GM23338 (cell line): Measurements from ENCODE around the gene MMS19. TPM values are rescaled to one million over a fixed set of nuclear protein-coding genes. Genes with fewer than 3 reads are reported as not detected.

Experiments used
- ATAC-seq: fragments of 200-7000 bp; cut with Tn5 transposase; 3 replicates; pipeline ENCODE4 v1.9.1; 2020
- DNase-seq: peaks from one replicate; pipeline ENCODE4 v3.0.0-alpha.2; 2015; ENCODE audit warnings: low spot score
- H2AFZ ChIP-seq: fragments of 200-600 bp; sonication (generic); 2 replicates; pipeline ENCODE4 v1.8.0; 2016; ENCODE audit warnings: antibody characterized with exemption, mild to moderate bottlenecking, moderate library complexity
- H3F3A ChIP-seq: fragments of 200-600 bp; sonication (generic); replicated peaks from 2 replicates; pipeline ENCODE4 v1.8.0; 2017; ENCODE audit warnings: antibody characterized with exemption, mixed run types, low read depth
- H3K27ac ChIP-seq: fragments of 200-600 bp; sonication (generic); 2 replicates; pipeline ENCODE4 v1.6.1; 2016; ENCODE audit warnings: low read depth
- H3K27me3 ChIP-seq: fragments of 200-600 bp; sonication (generic); 2 replicates; pipeline ENCODE4 v1.8.0; 2016; ENCODE audit warnings: mild to moderate bottlenecking, mixed run types, moderate library complexity; ENCODE audit not compliant: insufficient read depth
- H3K36me3 ChIP-seq: fragments of 200-600 bp; sonication (generic); 2 replicates; pipeline ENCODE4 v1.8.0; 2016; ENCODE audit warnings: mild to moderate bottlenecking; ENCODE audit not compliant: insufficient read depth
- H3K4me1 ChIP-seq: fragments of 200-600 bp; sonication (generic); 2 replicates; pipeline ENCODE4 v1.8.0; 2016; ENCODE audit warnings: mild to moderate bottlenecking, moderate library complexity; ENCODE audit not compliant: insufficient read depth
- H3K4me2 ChIP-seq: fragments of 200-600 bp; sonication (generic); 2 replicates; pipeline ENCODE4 v1.7.1; 2017; ENCODE audit warnings: mixed run types
- H3K4me3 ChIP-seq: fragments of 200-600 bp; sonication (generic); 2 replicates; pipeline ENCODE4 v1.6.1; 2016; ENCODE audit warnings: mixed run types
- H3K79me2 ChIP-seq: fragments of 200-600 bp; sonication (generic); replicated peaks from 2 replicates; pipeline ENCODE4 v1.8.0; 2017; ENCODE audit warnings: mild to moderate bottlenecking; ENCODE audit not compliant: insufficient read depth
- H3K9me2 ChIP-seq: fragments of 200-600 bp; sonication (generic); 2 replicates; pipeline ENCODE4 v1.8.0; 2017; ENCODE audit not compliant: insufficient read depth
- H4K20me1 ChIP-seq: fragments of 200-600 bp; sonication (generic); replicated peaks from 2 replicates; pipeline ENCODE4 v1.8.0; 2017; ENCODE audit warnings: mild to moderate bottlenecking; ENCODE audit not compliant: insufficient read depth
- H3K27ac Mint-ChIP-seq: 2 replicates; pipeline ENCODE4 v1.8.0; 2020; ENCODE audit warnings: inconsistent platforms, mild to moderate bottlenecking, moderate library complexity, mixed read lengths
- H3K27me3 Mint-ChIP-seq: 3 replicates; pipeline ENCODE4 v1.8.0; 2022; ENCODE audit warnings: low read depth, mild to moderate bottlenecking, moderate library complexity, mixed read lengths, inconsistent platforms; ENCODE audit not compliant: insufficient read depth, poor library complexity
- H3K36me3 Mint-ChIP-seq: 3 replicates; pipeline ENCODE4 v1.8.0; 2021; ENCODE audit warnings: low read depth, mild to moderate bottlenecking, inconsistent platforms, moderate library complexity, mixed read lengths
- H3K4me1 Mint-ChIP-seq: 3 replicates; pipeline ENCODE4 v1.8.0; 2020; ENCODE audit warnings: mild to moderate bottlenecking, inconsistent platforms, mixed read lengths
- H3K4me3 Mint-ChIP-seq: 3 replicates; pipeline ENCODE4 v1.8.0; 2021; ENCODE audit warnings: moderate library complexity, mild to moderate bottlenecking, inconsistent platforms, mixed read lengths
- H3K9me3 Mint-ChIP-seq: 3 replicates; pipeline ENCODE4 v1.8.0; 2020; ENCODE audit warnings: moderate library complexity, mild to moderate bottlenecking, inconsistent platforms, mixed read lengths
- CREB1 ChIP-seq: fragments of 250-450 bp; sonication (Bioruptor Pico); IDR thresholded peaks from 2 replicates; pipeline ENCODE4 v1.5.0; 2020; ENCODE audit warnings: low read depth, mild to moderate bottlenecking, moderate library complexity
- JUNB ChIP-seq: IDR thresholded peaks from one replicate; pipeline ENCODE4 v1.6.1; 2016; ENCODE audit warnings: antibody characterized with exemption; ENCODE audit not compliant: unreplicated experiment
- NANOG ChIP-seq: IDR thresholded peaks from 2 replicates; pipeline ENCODE4 v1.6.1; 2016; ENCODE audit warnings: antibody characterized with exemption, borderline replicate concordance
- POLR2AphosphoS5 ChIP-seq: IDR thresholded peaks from 2 replicates; pipeline ENCODE4 v1.6.1; 2016; ENCODE audit warnings: antibody characterized with exemption, low read depth
- STAT1 ChIP-seq: IDR thresholded peaks from one replicate; pipeline ENCODE4 v1.6.1; 2016; ENCODE audit warnings: antibody characterized with exemption; ENCODE audit not compliant: unreplicated experiment
- ZNF114 ChIP-seq: fragments of 250-450 bp; sonication (Bioruptor Pico); IDR thresholded peaks from 2 replicates; pipeline ENCODE4 v1.5.0; 2020; ENCODE audit warnings: mild to moderate bottlenecking, moderate library complexity
- polyA plus RNA-seq: library from polyadenylated mRNA; unstranded; fragments of >200 nt; fragmentation: Nextera tagmentation; extraction: Ambion mirVana; gene quantifications from 2 replicates; pipeline ENCODE4 v1.2.1, GENCODE V29; 2016
- total RNA-seq: library from RNA; depleted of rRNA; stranded (reverse); fragments of >200 nt; shearing (Covaris generic); gene quantifications from 2 replicates; pipeline ENCODE4 v1.2.3, GENCODE V29; 2014
- TF ChIP-seq, protein P1 (sequence below): IDR thresholded peaks from one replicate; pipeline ENCODE4 v1.6.1; 2018; ENCODE audit warnings: antibody characterized with exemption; ENCODE audit not compliant: unreplicated experiment
- TF ChIP-seq, protein P2 (sequence below): IDR thresholded peaks from 2 replicates; pipeline ENCODE4 v1.6.1; 2016; ENCODE audit warnings: antibody characterized with exemption
- TF ChIP-seq, protein P3 (sequence below): fragments of 250-450 bp; sonication (Bioruptor Pico); IDR thresholded peaks from 2 replicates; pipeline ENCODE4 v1.5.0; 2020; ENCODE audit warnings: mild to moderate bottlenecking, moderate library complexity

MMS19 gene
- total and polyA plus RNA-seq, 2 experiments from 2014 or later: 81.5 to 252 TPM

DNA sequence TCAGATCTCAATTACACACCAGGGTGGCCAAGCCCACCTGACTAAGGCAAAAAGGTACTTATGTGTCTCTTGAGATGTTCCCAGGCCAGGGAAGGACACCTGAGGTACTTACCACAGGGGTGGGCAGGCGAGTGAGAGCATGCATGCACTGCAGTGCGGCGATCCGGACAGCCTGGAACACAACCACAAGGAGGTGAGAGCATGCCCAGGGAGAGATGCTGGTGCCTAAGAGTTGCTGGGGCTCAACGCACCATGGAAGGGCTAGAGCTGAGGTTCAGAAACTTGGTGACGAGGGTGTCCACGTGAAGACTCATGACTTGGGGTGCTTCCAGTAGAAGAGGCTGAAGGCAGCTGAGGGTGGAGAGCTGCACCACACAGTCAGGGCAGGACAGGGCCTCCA is 39.1 kb downstream of the MMS19 start:
- H3K4me3 Mint-ChIP-seq: no peak overlapping the region
- no peaks in the 10 kb centered on the region for H3K9me2 ChIP-seq
- H3K4me1 ChIP-seq: no peaks in the 10 kb centered on the region
- DNase-seq (no peak), ATAC-seq (no peak)
- peaks cover 4% of the 10 kb centered on the region; the same call in 1 of the 3 replicates for H3K4me1 Mint-ChIP-seq
- H3K27ac ChIP-seq: no peak overlapping the region
- peaks cover 21% of the 10 kb centered on the region for H4K20me1 ChIP-seq
- no peak overlapping the region for H3K27ac Mint-ChIP-seq
- H3K4me2 ChIP-seq: no peak overlapping the region
- peaks cover 62% of the 10 kb centered on the region for H3K36me3 ChIP-seq
- H3K27me3 ChIP-seq: no peaks in the 10 kb centered on the region
- no peaks in the 10 kb centered on the region for H3K79me2 ChIP-seq
- no peak overlapping the region for H2AFZ ChIP-seq
- H3K27me3 Mint-ChIP-seq: peaks cover 13% of the 10 kb centered on the region
- H3K4me3 ChIP-seq: no peak overlapping the region
- TF ChIP-seq NANOG (no peak), JUNB (no peak), ZNF114 (CRISPR knock-in tag) (no peak), POLR2AphosphoS5 (0 out of 2 replicates have a peak, but pooled peaks have one; percentile 24), STAT1 (no peak), CREB1 (CRISPR knock-in tag) (no peak)
- TF ChIP-seq, protein P1, sequence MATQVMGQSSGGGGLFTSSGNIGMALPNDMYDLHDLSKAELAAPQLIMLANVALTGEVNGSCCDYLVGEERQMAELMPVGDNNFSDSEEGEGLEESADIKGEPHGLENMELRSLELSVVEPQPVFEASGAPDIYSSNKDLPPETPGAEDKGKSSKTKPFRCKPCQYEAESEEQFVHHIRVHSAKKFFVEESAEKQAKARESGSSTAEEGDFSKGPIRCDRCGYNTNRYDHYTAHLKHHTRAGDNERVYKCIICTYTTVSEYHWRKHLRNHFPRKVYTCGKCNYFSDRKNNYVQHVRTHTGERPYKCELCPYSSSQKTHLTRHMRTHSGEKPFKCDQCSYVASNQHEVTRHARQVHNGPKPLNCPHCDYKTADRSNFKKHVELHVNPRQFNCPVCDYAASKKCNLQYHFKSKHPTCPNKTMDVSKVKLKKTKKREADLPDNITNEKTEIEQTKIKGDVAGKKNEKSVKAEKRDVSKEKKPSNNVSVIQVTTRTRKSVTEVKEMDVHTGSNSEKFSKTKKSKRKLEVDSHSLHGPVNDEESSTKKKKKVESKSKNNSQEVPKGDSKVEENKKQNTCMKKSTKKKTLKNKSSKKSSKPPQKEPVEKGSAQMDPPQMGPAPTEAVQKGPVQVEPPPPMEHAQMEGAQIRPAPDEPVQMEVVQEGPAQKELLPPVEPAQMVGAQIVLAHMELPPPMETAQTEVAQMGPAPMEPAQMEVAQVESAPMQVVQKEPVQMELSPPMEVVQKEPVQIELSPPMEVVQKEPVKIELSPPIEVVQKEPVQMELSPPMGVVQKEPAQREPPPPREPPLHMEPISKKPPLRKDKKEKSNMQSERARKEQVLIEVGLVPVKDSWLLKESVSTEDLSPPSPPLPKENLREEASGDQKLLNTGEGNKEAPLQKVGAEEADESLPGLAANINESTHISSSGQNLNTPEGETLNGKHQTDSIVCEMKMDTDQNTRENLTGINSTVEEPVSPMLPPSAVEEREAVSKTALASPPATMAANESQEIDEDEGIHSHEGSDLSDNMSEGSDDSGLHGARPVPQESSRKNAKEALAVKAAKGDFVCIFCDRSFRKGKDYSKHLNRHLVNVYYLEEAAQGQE: no peak
- TF ChIP-seq, protein P2, sequence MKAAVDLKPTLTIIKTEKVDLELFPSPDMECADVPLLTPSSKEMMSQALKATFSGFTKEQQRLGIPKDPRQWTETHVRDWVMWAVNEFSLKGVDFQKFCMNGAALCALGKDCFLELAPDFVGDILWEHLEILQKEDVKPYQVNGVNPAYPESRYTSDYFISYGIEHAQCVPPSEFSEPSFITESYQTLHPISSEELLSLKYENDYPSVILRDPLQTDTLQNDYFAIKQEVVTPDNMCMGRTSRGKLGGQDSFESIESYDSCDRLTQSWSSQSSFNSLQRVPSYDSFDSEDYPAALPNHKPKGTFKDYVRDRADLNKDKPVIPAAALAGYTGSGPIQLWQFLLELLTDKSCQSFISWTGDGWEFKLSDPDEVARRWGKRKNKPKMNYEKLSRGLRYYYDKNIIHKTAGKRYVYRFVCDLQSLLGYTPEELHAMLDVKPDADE: no peak
- H3F3A ChIP-seq: peaks cover 35% of the 10 kb centered on the region; the same call in 1 of the 2 replicates
- H3K9me3 Mint-ChIP-seq: no peaks in the 10 kb centered on the region
- H3K36me3 Mint-ChIP-seq: peaks cover 92% of the 10 kb centered on the region

DNA sequence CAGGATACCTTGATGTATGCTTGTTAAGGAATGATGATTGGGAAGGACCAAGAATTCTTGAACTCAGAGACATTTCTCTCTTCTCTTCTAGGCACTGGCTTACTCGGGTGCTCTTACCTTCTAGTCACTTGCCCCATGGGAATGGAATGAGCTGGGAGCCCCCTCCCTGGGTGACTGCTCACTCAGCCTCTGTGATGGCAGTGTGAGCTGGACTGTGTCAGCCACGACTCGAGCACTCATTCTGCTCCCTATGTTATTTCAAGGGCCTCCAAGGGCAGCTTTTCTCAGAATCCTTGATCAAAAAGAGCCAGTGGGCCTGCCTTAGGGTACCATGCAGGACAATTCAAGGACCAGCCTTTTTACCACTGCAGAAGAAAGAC is 41.5 kb downstream of the MMS19 start:
- Histone ChIP-seq H3K27ac (peak overlapping the region; percentile 50; the same call in 1 of the 2 replicates), H3K9me2 (no peaks in the 10 kb centered on the region), H3K4me1 (no peaks in the 10 kb centered on the region), H3K36me3 (peaks cover 45% of the 10 kb centered on the region), H3K4me2 (no peak overlapping the region), H4K20me1 (peaks cover 17% of the 10 kb centered on the region), H3K79me2 (0 out of 2 replicates have a peak, but pooled peaks cover 9% of the 10 kb centered on the region), H2AFZ (no peak overlapping the region), H3K4me3 (no peak overlapping the region), H3F3A (peaks cover 20% of the 10 kb centered on the region; the same call in 1 of the 2 replicates), H3K27me3 (no peaks in the 10 kb centered on the region)
- no peaks in the 10 kb centered on the region for H3K9me3 Mint-ChIP-seq
- H3K27ac Mint-ChIP-seq: no peak overlapping the region
- no peak overlapping the region; the same call in 2 of the 3 replicates for H3K4me3 Mint-ChIP-seq
- no peaks in the 10 kb centered on the region for H3K4me1 Mint-ChIP-seq
- peaks cover 91% of the 10 kb centered on the region for H3K36me3 Mint-ChIP-seq
- ATAC-seq (no peak), DNase-seq (no peak)
- peaks cover 19% of the 10 kb centered on the region for H3K27me3 Mint-ChIP-seq
- no peak for TF ChIP-seq ZNF114 (CRISPR knock-in tag)
- TF ChIP-seq, protein P2: no peak
- TF ChIP-seq, protein P3, sequence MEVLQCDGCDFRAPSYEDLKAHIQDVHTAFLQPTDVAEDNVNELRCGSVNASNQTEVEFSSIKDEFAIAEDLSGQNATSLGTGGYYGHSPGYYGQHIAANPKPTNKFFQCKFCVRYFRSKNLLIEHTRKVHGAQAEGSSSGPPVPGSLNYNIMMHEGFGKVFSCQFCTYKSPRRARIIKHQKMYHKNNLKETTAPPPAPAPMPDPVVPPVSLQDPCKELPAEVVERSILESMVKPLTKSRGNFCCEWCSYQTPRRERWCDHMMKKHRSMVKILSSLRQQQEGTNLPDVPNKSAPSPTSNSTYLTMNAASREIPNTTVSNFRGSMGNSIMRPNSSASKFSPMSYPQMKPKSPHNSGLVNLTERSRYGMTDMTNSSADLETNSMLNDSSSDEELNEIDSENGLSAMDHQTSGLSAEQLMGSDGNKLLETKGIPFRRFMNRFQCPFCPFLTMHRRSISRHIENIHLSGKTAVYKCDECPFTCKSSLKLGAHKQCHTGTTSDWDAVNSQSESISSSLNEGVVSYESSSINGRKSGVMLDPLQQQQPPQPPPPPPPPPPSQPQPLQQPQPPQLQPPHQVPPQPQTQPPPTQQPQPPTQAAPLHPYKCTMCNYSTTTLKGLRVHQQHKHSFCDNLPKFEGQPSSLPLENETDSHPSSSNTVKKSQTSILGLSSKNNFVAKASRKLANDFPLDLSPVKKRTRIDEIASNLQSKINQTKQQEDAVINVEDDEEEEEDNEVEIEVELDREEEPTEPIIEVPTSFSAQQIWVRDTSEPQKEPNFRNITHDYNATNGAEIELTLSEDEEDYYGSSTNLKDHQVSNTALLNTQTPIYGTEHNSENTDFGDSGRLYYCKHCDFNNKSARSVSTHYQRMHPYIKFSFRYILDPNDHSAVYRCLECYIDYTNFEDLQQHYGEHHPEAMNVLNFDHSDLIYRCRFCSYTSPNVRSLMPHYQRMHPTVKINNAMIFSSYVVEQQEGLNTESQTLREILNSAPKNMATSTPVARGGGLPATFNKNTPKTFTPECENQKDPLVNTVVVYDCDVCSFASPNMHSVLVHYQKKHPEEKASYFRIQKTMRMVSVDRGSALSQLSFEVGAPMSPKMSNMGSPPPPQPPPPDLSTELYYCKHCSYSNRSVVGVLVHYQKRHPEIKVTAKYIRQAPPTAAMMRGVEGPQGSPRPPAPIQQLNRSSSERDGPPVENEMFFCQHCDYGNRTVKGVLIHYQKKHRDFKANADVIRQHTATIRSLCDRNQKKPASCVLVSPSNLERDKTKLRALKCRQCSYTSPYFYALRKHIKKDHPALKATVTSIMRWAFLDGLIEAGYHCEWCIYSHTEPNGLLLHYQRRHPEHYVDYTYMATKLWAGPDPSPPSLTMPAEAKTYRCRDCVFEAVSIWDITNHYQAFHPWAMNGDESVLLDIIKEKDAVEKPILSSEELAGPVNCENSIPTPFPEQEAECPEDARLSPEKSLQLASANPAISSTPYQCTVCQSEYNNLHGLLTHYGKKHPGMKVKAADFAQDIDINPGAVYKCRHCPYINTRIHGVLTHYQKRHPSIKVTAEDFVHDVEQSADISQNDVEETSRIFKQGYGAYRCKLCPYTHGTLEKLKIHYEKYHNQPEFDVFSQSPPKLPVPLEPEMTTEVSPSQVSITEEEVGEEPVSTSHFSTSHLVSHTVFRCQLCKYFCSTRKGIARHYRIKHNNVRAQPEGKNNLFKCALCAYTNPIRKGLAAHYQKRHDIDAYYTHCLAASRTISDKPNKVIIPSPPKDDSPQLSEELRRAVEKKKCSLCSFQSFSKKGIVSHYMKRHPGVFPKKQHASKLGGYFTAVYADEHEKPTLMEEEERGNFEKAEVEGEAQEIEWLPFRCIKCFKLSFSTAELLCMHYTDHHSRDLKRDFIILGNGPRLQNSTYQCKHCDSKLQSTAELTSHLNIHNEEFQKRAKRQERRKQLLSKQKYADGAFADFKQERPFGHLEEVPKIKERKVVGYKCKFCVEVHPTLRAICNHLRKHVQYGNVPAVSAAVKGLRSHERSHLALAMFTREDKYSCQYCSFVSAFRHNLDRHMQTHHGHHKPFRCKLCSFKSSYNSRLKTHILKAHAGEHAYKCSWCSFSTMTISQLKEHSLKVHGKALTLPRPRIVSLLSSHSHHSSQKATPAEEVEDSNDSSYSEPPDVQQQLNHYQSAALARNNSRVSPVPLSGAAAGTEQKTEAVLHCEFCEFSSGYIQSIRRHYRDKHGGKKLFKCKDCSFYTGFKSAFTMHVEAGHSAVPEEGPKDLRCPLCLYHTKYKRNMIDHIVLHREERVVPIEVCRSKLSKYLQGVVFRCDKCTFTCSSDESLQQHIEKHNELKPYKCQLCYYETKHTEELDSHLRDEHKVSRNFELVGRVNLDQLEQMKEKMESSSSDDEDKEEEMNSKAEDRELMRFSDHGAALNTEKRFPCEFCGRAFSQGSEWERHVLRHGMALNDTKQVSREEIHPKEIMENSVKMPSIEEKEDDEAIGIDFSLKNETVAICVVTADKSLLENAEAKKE (CRISPR knock-in tag): no peak
